A549 (cell line): ENCODE results near the gene CDC16. TPM values are rescaled to one million over a fixed set of nuclear protein-coding genes. Genes with fewer than 3 reads are reported as not detected.
A peak's percentile ranks its signal among the peaks of the same experiment; 100 is the strongest.

Experiments
- ATAC-seq, 2 experiments: fragments of 200-7000 bp in 1 of 2; fragments of >200 bp in 1 of 2; cut with Nextera tagmentation in 1 of 2; cut with Tn5 transposase in 1 of 2; 3 replicates each; pipeline versions ENCODE4 v1.8.0 to v1.9.1; 2018 to 2020; ENCODE audit warnings: mild to moderate bottlenecking in 1 of 2, moderate library complexity in 1 of 2
- CTCF ChIA-PET: fragments of 300-600 bp; sonication (Branson Sonifier 250); formaldehyde crosslinking; extraction: SDS; loops from one replicate; lab custom pipeline; 2021; ENCODE audit warnings: antibody characterized with exemption, inconsistent platforms; lab: Yijun Ruan, JAX
- POLR2A ChIA-PET: fragments of 350-600 bp; formaldehyde crosslinking; extraction: SDS; loops from one replicate; lab custom pipeline; 2021; ENCODE audit warnings: antibody characterized with exemption, inconsistent platforms; lab: Yijun Ruan, JAX
- DNase-seq, 2 experiments: peaks; one replicate each; pipeline versions ENCODE4 v3.0.0 to v3.0.0-alpha.2; 2011 to 2016; ENCODE audit warnings: low read depth in 1 of 2, low spot score in 1 of 2
- FAIRE-seq: peaks from 2 replicates; lab custom pipeline; 2011; peaks lifted over from hg19 to GRCh38; lab: Jason Lieb, UNC
- H3K27ac ChIP-seq, 2 experiments: fragments of >200 bp; sonication (Bioruptor Twin); formaldehyde crosslinking; 3 replicates each; pipeline ENCODE4 v1.5.1; 2016 to 2017
- H3K4me1 ChIP-seq: fragments of >200 bp; sonication (Bioruptor Twin); formaldehyde crosslinking; 3 replicates; pipeline ENCODE4 v1.6.1; 2016
- H3K4me2 ChIP-seq: fragments of >200 bp; sonication (Bioruptor Twin); formaldehyde crosslinking; 3 replicates; pipeline ENCODE4 v1.6.1; 2016
- H3K4me3 ChIP-seq: fragments of >200 bp; sonication (Bioruptor Twin); formaldehyde crosslinking; 3 replicates; pipeline ENCODE4 v1.5.1; 2016
- H3K9me3 ChIP-seq: fragments of >200 bp; sonication (Bioruptor Twin); formaldehyde crosslinking; 3 replicates; pipeline ENCODE4 v1.6.1; 2016
- CEBPB ChIP-seq, 2 experiments: fragments of >200 bp in 1 of 2; sonication (Bioruptor Twin) in 1 of 2; formaldehyde crosslinking in 1 of 2; IDR thresholded peaks; 2 replicates each; pipeline ENCODE4 v1.6.1; 2012 to 2016
- CHD2 ChIP-seq: fragments of 150-350 bp; IDR thresholded peaks from 2 replicates; pipeline ENCODE4 v1.6.1; 2014; ENCODE audit warnings: low read length; ENCODE audit not compliant: partially characterized antibody
- FOSL2 ChIP-seq, 2 experiments: fragments of 450-650 bp in 1 of 2; fragments of >200 bp in 1 of 2; sonication (Bioruptor Twin) in 1 of 2; formaldehyde crosslinking; IDR thresholded peaks; 2 replicates each; pipeline versions ENCODE4 v1.5.0 to v1.6.1; 2016 to 2020; ENCODE audit warnings: mild to moderate bottlenecking in 1 of 2, moderate library complexity in 1 of 2
- GATA3 ChIP-seq: IDR thresholded peaks from 2 replicates; pipeline ENCODE4 v1.6.1; 2012; ENCODE audit warnings: borderline replicate concordance
- HEYL ChIP-seq: fragments of 250-450 bp; sonication (Bioruptor Pico); IDR thresholded peaks from 2 replicates; pipeline ENCODE4 v1.8.0; 2021; ENCODE audit warnings: mild to moderate bottlenecking, moderate library complexity
- HOXA7 ChIP-seq: fragments of 250-450 bp; sonication (Bioruptor Pico); IDR thresholded peaks from 2 replicates; pipeline ENCODE4 v1.5.0; 2020; ENCODE audit warnings: mild to moderate bottlenecking, moderate library complexity
- HOXB13 ChIP-seq: fragments of 250-450 bp; sonication (Bioruptor Pico); IDR thresholded peaks from 2 replicates; pipeline ENCODE4 v1.5.0; 2020; ENCODE audit warnings: low read depth, mild to moderate bottlenecking, moderate library complexity
- MAFK ChIP-seq: fragments of 450-650 bp; IDR thresholded peaks from 2 replicates; pipeline ENCODE4 v1.6.1; 2014; ENCODE audit not compliant: partially characterized antibody
- MYC ChIP-seq: IDR thresholded peaks from 2 replicates; pipeline ENCODE4 v1.6.1; 2012; ENCODE audit warnings: mild to moderate bottlenecking, inconsistent platforms, low read length, improper control_type of control experiment, borderline replicate concordance
- NR3C1 ChIP-seq: fragments of >200 bp; sonication (Bioruptor Twin); formaldehyde crosslinking; IDR thresholded peaks from 3 replicates; pipeline ENCODE4 v1.6.1; 2017
- RCOR1 ChIP-seq: fragments of 150-350 bp; IDR thresholded peaks from 2 replicates; pipeline ENCODE4 v1.6.1; 2014; ENCODE audit warnings: antibody characterized with exemption, low read length, low read depth
- RNF2 ChIP-seq: fragments of 200-600 bp; sonication (generic); IDR thresholded peaks from 2 replicates; pipeline ENCODE4 v1.6.1; 2016; ENCODE audit warnings: low read depth, mild to moderate bottlenecking, antibody characterized with exemption, moderate library complexity, borderline replicate concordance
- SMC3 ChIP-seq: fragments of >200 bp; sonication (Bioruptor Twin); formaldehyde crosslinking; IDR thresholded peaks from 3 replicates; pipeline ENCODE4 v1.6.1; 2018; ENCODE audit warnings: inconsistent platforms
- ZC3H11A ChIP-seq: fragments of 450-650 bp; IDR thresholded peaks from 2 replicates; pipeline ENCODE4 v1.6.1; 2014; ENCODE audit warnings: antibody characterized with exemption, mild to moderate bottlenecking
- ZFP36 ChIP-seq: fragments of 450-650 bp; IDR thresholded peaks from 2 replicates; pipeline ENCODE4 v1.6.1; 2014; ENCODE audit warnings: borderline replicate concordance; ENCODE audit not compliant: partially characterized antibody
- ZSCAN20 ChIP-seq: fragments of 250-450 bp; sonication (Bioruptor Pico); IDR thresholded peaks from 2 replicates; pipeline ENCODE4 v1.8.0; 2022; ENCODE audit warnings: mild to moderate bottlenecking, moderate library complexity
- WGBS: methylation state at CpG from one replicate; pipeline ENCODE4 v1.1.6; 2017; ENCODE audit errors: missing lambda C conversion rate; 5-methylcytosine and 5-hydroxymethylcytosine counted together
- polyA plus RNA-seq, 4 experiments: library from polyadenylated mRNA; depleted of rRNA in 3 of 4; stranded (reverse); fragments of >200 nt; fragmentation: RNase III in 1 of 4; extraction: RNeasy Plus Mini Kit Qiagen cat#74134 plus additional on column Dnase treatment in 1 of 4; gene quantifications; 2 replicates in 3 of 4; 3 replicates in 1 of 4; pipeline ENCODE4 v1.2.3, GENCODE V29; 2011 to 2017
- TF ChIP-seq, protein P1 (sequence below): IDR thresholded peaks from 2 replicates; pipeline ENCODE4 v1.6.1; 2012
- TF ChIP-seq, protein P2 (sequence below): fragments of 450-650 bp; IDR thresholded peaks from 2 replicates; pipeline ENCODE4 v1.6.1; 2014; ENCODE audit warnings: antibody characterized with exemption
- TF ChIP-seq, protein P3 (sequence below): IDR thresholded peaks from 2 replicates; pipeline ENCODE4 v1.6.1; 2012
- TF ChIP-seq, protein P4 (sequence below): fragments of 250-450 bp; sonication (Bioruptor Pico); IDR thresholded peaks from 2 replicates; pipeline ENCODE4 v1.5.0; 2021; ENCODE audit warnings: mild to moderate bottlenecking, moderate library complexity, borderline replicate concordance

Gene CDC16
- polyA plus RNA-seq, 2 of the 4 experiments (the other 2 are of a cell fraction) = 42.4 to 85.0 TPM

DNA sequence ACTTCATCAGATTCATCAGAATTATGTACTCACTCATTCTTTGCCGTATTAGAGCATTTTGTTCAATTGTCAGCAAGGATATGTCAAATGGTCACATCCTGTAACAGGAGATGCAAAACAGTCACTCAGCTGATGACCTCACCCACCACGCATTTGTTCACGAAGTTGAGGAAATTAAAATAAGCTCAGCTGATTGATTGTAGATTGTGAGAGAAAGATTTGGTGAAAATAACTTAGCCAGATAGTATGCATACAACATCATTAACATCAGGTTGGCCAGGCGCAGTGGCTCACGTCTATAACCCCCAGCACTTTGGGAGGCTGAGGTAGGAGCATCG is 22.6 kb upstream of the CDC16 start:
- 69% methylated on average over 6 of the region's 6 CpGs for WGBS

DNA sequence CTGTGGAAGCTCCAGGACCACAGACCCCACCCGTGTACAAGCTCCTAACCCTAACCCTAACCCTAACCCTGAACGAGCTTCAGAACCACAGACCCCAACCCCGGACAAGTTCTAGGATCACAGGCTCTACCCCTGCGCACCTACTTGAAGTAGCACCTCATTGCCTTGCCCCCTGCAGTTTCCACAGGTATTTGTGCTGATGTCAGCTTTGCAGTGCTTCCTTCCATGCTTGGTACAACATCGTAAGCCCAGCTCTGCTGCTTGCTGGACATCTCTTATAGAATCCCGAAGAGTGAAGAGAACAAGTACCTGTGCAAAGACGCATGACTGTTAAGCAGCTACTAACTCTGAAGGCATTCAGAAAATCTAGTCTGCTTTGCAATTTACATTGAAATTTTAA is 20.7 kb upstream of the CDC16 start:
- Histone ChIP-seq H3K9me3 (no peaks in the 10 kb centered on the region), H3K4me3 (no peak overlapping the region), H3K4me2 (no peak overlapping the region), H3K27ac (no peak overlapping the region), H3K4me1 (no peaks in the 10 kb centered on the region)
- ChIA-PET POLR2A (no interaction called here), CTCF (interaction anchor here (1.4 kb wide), 1 partner anchor 13 kb away, joined by 3 read pairs; no protein-coding TSS in a partner anchor)
- ATAC-seq (no peak), DNase-seq (no peak), FAIRE-seq (no peak)
- 62% methylated on average over 7 of the region's 7 CpGs for WGBS
- TF ChIP-seq RCOR1 (no peak), MAFK (peak; percentile 57)
- TF ChIP-seq, protein P1, sequence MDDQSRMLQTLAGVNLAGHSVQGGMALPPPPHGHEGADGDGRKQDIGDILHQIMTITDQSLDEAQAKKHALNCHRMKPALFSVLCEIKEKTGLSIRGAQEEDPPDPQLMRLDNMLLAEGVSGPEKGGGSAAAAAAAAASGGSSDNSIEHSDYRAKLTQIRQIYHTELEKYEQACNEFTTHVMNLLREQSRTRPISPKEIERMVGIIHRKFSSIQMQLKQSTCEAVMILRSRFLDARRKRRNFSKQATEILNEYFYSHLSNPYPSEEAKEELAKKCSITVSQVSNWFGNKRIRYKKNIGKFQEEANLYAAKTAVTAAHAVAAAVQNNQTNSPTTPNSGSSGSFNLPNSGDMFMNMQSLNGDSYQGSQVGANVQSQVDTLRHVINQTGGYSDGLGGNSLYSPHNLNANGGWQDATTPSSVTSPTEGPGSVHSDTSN = no peak

More for the DNA sequence above, 22.6 kb upstream of the CDC16 start:
- Histone ChIP-seq H3K4me2 (no peak overlapping the region), H3K4me3 (no peak overlapping the region), H3K4me1 (no peaks in the 10 kb centered on the region), H3K27ac (no peak overlapping the region), H3K9me3 (peaks cover 6% of the 10 kb centered on the region; the same call in 2 of the 3 replicates)
- ChIA-PET POLR2A (no interaction called here), CTCF (interaction anchor here (0.7 to 1.6 kb wide), 4 partner anchors 12 to 396 kb away, joined by 3 to 4 read pairs (median 3); no protein-coding TSS in a partner anchor)
- TF ChIP-seq HOXA7 (no peak), RCOR1 (no peak), CHD2 (no peak), CEBPB (IDR thresholded peaks at IDR 0.05) (no peak), ZC3H11A (no peak), ZFP36 (no peak)
- no peak for DNase-seq
- no peak for FAIRE-seq
- ATAC-seq = no peak

DNA sequence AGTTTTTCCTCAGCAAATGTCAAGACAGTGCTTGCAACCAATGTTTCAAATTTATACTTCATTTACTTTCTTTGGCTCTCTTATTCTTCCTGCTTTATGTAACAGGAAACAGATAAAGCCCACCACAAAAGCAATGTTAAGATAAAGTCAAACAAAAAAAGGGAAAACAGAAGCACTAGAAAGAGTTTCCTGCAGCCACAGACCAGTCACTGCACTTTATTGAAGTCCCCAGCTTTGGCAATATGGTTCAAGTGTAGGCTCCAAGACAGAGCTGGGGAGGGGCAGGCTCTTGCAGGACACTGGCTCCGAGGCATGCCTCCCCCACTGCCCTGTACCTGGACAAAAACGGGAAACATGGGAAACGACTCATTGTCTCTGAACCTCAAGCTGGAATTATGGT is 15.3 kb upstream of the CDC16 start:
- WGBS = 35% methylated on average over 3 of the region's 3 CpGs
- FAIRE-seq (no peak), DNase-seq (no peak), ATAC-seq (no peak)
- Histone ChIP-seq H3K9me3 (no peaks in the 10 kb centered on the region), H3K27ac (no peak overlapping the region), H3K4me1 (0 out of 3 replicates have a peak, but pooled peaks cover 4% of the 10 kb centered on the region), H3K4me2 (no peak overlapping the region), H3K4me3 (no peak overlapping the region)
- ChIA-PET CTCF (interaction anchor here (1.2 kb wide), 1 partner anchor 17 kb away, joined by 4 read pairs; no protein-coding TSS in a partner anchor), POLR2A (no interaction called here)
- TF ChIP-seq RCOR1 (no peak), HEYL (CRISPR knock-in tag) (no peak), SMC3 (no peak), HOXB13 (CRISPR knock-in tag) (no peak), GATA3 (no peak), HOXA7 (no peak), FOSL2 (IDR thresholded peaks at IDR 0.05) (no peak), FOSL2 (CRISPR knock-in tag; IDR thresholded peaks at IDR 0.05) (no peak), NR3C1 (no peak), RNF2 (no peak), ZSCAN20 (CRISPR knock-in tag) (no peak)
- TF ChIP-seq, protein P2, sequence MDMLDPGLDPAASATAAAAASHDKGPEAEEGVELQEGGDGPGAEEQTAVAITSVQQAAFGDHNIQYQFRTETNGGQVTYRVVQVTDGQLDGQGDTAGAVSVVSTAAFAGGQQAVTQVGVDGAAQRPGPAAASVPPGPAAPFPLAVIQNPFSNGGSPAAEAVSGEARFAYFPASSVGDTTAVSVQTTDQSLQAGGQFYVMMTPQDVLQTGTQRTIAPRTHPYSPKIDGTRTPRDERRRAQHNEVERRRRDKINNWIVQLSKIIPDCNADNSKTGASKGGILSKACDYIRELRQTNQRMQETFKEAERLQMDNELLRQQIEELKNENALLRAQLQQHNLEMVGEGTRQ = no peak
- TF ChIP-seq, protein P3, sequence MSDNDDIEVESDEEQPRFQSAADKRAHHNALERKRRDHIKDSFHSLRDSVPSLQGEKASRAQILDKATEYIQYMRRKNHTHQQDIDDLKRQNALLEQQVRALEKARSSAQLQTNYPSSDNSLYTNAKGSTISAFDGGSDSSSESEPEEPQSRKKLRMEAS = no peak

DNA sequence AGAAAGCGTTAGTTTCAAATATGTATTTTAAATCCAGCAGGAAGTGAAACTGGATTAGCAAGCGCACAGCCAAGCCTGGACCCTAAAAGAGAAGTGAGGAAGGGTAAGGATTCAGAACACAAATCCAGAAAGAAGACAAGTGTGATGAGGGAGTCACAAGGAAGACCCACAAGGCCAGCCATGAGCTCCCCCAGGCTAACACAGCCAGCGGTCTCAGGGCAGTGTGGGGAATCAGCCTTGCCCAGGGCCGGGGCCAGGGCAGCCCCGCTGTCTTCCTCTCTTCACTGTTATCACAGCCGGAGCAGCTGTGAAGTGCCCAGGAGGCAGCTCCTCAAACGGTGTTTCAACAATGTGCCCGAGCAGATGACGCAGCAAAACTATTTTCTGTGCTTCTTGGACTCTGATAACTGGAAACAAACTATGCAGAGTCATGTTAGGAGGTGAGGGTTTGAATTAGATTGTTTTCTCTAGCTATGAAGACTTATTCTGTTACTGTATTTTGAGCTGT is 12.2 kb upstream of the CDC16 start:
- H3K4me3 ChIP-seq = no peak overlapping the region
- peaks cover 12% of the 10 kb centered on the region; the same call in 1 of the 3 replicates for H3K4me1 ChIP-seq
- WGBS = 81% methylated on average over 9 of the region's 9 CpGs
- no peaks in the 10 kb centered on the region for H3K9me3 ChIP-seq
- H3K27ac ChIP-seq = peak overlapping the region; percentile 19 to 69; a peak in 3 of 6 replicates
- FAIRE-seq = no peak
- CTCF ChIA-PET = interaction anchor here (0.9 kb wide), 1 partner anchor 100 kb away, joined by 3 read pairs; no protein-coding TSS in a partner anchor
- DNase-seq = no peak
- POLR2A ChIA-PET = interaction anchor here (0.5 kb wide), 1 partner anchor 17 kb away, joined by 3 read pairs; no protein-coding TSS in a partner anchor
- no peak for ATAC-seq
- TF ChIP-seq MAFK (peak; percentile 21), MYC (no peak)
- TF ChIP-seq, protein P4, sequence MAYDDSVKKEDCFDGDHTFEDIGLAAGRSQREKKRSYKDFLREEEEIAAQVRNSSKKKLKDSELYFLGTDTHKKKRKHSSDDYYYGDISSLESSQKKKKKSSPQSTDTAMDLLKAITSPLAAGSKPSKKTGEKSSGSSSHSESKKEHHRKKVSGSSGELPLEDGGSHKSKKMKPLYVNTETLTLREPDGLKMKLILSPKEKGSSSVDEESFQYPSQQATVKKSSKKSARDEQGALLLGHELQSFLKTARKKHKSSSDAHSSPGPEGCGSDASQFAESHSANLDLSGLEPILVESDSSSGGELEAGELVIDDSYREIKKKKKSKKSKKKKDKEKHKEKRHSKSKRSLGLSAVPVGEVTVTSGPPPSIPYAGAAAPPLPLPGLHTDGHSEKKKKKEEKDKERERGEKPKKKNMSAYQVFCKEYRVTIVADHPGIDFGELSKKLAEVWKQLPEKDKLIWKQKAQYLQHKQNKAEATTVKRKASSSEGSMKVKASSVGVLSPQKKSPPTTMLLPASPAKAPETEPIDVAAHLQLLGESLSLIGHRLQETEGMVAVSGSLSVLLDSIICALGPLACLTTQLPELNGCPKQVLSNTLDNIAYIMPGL (CRISPR knock-in tag) = no peak
- no peak overlapping the region for H3K4me2 ChIP-seq
